ENCODE measurements around the gene ABCA8. TPM values are rescaled to one million over a fixed set of nuclear protein-coding genes. Genes with fewer than 3 reads are reported as not detected.
"Not testable (repeated sequence)": the region's sequence is repeated elsewhere in the genome, so short reads cannot be mapped to it uniquely, and the experiment has no call there.

The ABCA8 gene, protein sequence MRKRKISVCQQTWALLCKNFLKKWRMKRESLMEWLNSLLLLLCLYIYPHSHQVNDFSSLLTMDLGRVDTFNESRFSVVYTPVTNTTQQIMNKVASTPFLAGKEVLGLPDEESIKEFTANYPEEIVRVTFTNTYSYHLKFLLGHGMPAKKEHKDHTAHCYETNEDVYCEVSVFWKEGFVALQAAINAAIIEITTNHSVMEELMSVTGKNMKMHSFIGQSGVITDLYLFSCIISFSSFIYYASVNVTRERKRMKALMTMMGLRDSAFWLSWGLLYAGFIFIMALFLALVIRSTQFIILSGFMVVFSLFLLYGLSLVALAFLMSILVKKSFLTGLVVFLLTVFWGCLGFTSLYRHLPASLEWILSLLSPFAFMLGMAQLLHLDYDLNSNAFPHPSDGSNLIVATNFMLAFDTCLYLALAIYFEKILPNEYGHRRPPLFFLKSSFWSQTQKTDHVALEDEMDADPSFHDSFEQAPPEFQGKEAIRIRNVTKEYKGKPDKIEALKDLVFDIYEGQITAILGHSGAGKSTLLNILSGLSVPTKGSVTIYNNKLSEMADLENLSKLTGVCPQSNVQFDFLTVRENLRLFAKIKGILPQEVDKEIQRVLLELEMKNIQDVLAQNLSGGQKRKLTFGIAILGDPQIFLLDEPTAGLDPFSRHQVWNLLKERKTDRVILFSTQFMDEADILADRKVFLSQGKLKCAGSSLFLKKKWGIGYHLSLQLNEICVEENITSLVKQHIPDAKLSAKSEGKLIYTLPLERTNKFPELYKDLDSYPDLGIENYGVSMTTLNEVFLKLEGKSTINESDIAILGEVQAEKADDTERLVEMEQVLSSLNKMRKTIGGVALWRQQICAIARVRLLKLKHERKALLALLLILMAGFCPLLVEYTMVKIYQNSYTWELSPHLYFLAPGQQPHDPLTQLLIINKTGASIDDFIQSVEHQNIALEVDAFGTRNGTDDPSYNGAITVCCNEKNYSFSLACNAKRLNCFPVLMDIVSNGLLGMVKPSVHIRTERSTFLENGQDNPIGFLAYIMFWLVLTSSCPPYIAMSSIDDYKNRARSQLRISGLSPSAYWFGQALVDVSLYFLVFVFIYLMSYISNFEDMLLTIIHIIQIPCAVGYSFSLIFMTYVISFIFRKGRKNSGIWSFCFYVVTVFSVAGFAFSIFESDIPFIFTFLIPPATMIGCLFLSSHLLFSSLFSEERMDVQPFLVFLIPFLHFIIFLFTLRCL (N-terminal part only)
- not detected for polyA plus RNA-seq (2013)

DNA sequence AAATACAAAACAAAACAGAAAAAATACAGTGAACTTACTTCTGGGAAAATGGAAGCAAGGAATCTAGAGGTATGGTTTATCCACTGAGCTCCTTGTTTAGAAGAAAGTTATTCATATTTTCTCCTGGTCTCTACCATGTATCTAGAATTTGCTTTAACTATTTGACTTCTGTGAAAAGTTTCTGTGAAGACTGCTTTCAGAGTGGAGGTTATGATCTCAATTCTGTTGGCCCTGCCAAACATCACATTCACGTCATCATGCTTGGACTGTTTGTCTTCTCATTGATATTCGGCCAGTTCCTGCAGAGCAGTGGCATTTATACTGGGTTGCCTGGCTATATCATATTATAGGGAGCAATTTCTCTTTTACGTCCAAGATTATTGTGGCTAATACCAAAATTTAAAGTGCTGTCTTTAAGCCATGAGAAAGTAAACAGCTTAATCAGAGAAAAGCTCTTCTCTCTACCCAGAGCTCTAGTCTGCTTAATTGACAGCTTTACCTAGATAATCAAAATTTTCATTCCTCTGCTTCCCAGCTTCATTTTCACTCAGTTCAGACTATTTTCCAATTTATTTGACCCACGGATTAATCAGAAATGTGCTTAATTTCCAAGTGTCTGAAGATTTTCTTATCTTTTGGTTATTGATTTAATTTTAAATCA, at the start of gene ABCA8:
Gene ABCA8, minus strand, starts transcription at position 212 of the 661 bp plus-strand sequence. CDS start 13,358 bp downstream, outside the sequence.
- no peak for DNase-seq
- Histone ChIP-seq H3K9me3 (ENCODE audit: control extremely low read depth in 1 of 5, control insufficient read depth in 4 of 5, insufficient read depth in 2 of 5, low read depth in 1 of 5, low read length in 4 of 5) (no peaks in the 10 kb centered on the region), H3K27ac (ENCODE audit: insufficient read depth in 1 of 2, low read depth in 1 of 2, low read length in 2 of 2, poor library complexity in 1 of 2, severe bottlenecking in 2 of 2) (peak within 1 kb of the TSS in 1 of 2 experiments; percentile 53), H3K27me3 (replicated peaks in 2 of 5; ENCODE audit: control insufficient read depth in 4 of 5, insufficient read depth in 5 of 5, low read length in 4 of 5) (no peaks in the 10 kb centered on the region), H3K4me3 (ENCODE audit: control insufficient read depth in 1 of 7, extremely low read depth in 1 of 7, insufficient read depth in 4 of 7, low read depth in 2 of 7, low read length in 6 of 7) (no peak within 1 kb of the TSS), H3K36me3 (ENCODE audit: control insufficient read depth in 4 of 4, insufficient read depth in 4 of 4, low read length in 3 of 4) (no peaks in the 10 kb centered on the region), H3K4me1 (ENCODE audit: control extremely low read depth in 1 of 4, control insufficient read depth in 4 of 4, insufficient read depth in 4 of 4, low read length in 3 of 4) (no peaks in the 10 kb centered on the region)
- ChIA-PET CTCF (no interaction called here), POLR2A (no interaction called here)
- WGBS (ENCODE audit: insufficient coverage): 90% methylated on average over 2 of the region's 4 CpGs

DNA sequence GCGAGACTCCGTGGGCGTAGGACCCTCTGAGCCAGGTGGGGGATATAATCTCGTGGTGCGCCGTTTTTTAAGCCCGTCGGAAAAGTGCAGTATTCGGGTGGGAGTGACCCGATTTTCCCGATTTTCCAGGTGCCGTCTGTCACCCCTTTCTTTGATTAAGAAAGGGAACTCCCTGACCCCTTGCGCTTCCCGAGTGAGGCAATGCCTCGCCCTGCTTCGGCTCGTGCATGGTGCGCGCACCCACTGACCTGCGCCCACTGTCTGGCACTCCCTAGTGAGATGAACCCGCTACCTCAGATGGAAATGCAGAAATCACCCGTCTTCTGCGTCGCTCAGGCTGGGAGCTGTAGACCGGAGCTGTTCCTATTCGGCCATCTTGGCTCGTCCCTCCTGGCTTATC, 49.6 kb upstream of the ABCA8 start:
- H3K27ac ChIP-seq (ENCODE audit: insufficient read depth in 1 of 2, low read depth in 1 of 2, low read length in 2 of 2, poor library complexity in 1 of 2, severe bottlenecking in 2 of 2); POLR2A ChIA-PET; H3K4me1 ChIP-seq (ENCODE audit: control extremely low read depth in 1 of 4, control insufficient read depth in 4 of 4, insufficient read depth in 4 of 4, low read length in 3 of 4); H3K9me3 ChIP-seq (ENCODE audit: control extremely low read depth in 1 of 5, control insufficient read depth in 4 of 5, insufficient read depth in 2 of 5, low read depth in 1 of 5, low read length in 4 of 5); H3K36me3 ChIP-seq (ENCODE audit: control insufficient read depth in 4 of 4, insufficient read depth in 4 of 4, low read length in 3 of 4); DNase-seq; H3K4me3 ChIP-seq (ENCODE audit: control insufficient read depth in 1 of 7, extremely low read depth in 1 of 7, insufficient read depth in 4 of 7, low read depth in 2 of 7, low read length in 6 of 7); H3K27me3 ChIP-seq (replicated peaks in 2 of 5; ENCODE audit: control insufficient read depth in 4 of 5, insufficient read depth in 5 of 5, low read length in 4 of 5); CTCF ChIA-PET: not testable (repeated sequence)
- 97% methylated on average over 10 of the region's 27 CpGs for WGBS (ENCODE audit: insufficient coverage)

DNA sequence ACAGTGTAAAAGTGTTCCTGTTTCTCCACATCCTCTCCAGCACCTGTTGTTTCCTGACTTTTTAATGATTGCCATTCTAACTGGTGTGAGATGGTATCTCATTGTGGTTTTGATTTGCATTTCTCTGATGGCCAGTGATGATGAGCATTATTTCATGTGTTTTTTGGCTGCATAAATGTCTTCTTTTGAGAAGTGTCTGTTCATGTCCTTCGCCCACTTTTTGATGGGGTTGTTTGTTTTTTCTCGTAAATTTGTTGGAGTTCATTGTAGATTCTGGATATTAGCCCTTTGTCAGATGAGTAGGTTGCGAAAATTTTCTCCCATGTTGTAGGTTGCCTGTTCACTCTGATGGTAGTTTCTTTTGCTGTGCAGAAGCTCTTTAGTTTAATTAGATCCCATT, 44.6 kb upstream of the ABCA8 start:
- CTCF ChIA-PET: not testable (repeated sequence)

DNA sequence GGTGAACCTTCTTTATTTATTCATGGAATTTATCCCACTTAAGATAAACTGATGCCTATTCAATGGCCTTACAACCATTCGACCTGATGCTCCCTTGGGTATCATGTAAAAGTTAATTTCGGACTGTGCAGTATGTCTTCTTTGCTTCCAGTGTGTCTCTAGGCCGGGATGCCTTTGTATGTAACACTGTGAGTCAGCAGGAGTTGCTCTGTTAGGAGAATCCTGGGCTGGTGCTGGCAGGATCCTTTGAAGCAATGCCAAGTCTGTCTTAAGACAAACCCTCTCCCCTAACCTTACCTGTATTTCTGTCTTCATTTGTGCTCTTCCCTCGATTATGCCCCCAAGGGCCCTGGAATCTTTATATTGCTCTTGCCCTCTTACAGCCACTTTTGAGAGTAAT, 37.9 kb upstream of the ABCA8 start:
- no peaks in the 10 kb centered on the region for H3K9me3 ChIP-seq (ENCODE audit: control extremely low read depth in 1 of 5, control insufficient read depth in 4 of 5, insufficient read depth in 2 of 5, low read depth in 1 of 5, low read length in 4 of 5)
- CTCF ChIA-PET: no interaction called here
- POLR2A ChIA-PET: no interaction called here
- 100% methylated on average over 3 of the region's 4 CpGs for WGBS (ENCODE audit: insufficient coverage)
- DNase-seq: no peak
- no peak overlapping the region for H3K4me3 ChIP-seq (ENCODE audit: control insufficient read depth in 1 of 7, extremely low read depth in 1 of 7, insufficient read depth in 4 of 7, low read depth in 2 of 7, low read length in 6 of 7)
- peaks cover 0 to 3% (median 0%) of the 10 kb centered on the region in 4 experiments for H3K4me1 ChIP-seq (ENCODE audit: control extremely low read depth in 1 of 4, control insufficient read depth in 4 of 4, insufficient read depth in 4 of 4, low read length in 3 of 4)
- no peaks in the 10 kb centered on the region for H3K27me3 ChIP-seq (replicated peaks in 2 of 5; ENCODE audit: control insufficient read depth in 4 of 5, insufficient read depth in 5 of 5, low read length in 4 of 5)
- no peak overlapping the region for H3K27ac ChIP-seq (ENCODE audit: insufficient read depth in 1 of 2, low read depth in 1 of 2, low read length in 2 of 2, poor library complexity in 1 of 2, severe bottlenecking in 2 of 2)
- no peaks in the 10 kb centered on the region for H3K36me3 ChIP-seq (ENCODE audit: control insufficient read depth in 4 of 4, insufficient read depth in 4 of 4, low read length in 3 of 4)

More for the DNA sequence above, 44.6 kb upstream of the ABCA8 start:
- H3K4me3 ChIP-seq (ENCODE audit: control insufficient read depth in 1 of 7, extremely low read depth in 1 of 7, insufficient read depth in 4 of 7, low read depth in 2 of 7, low read length in 6 of 7); DNase-seq; H3K36me3 ChIP-seq (ENCODE audit: control insufficient read depth in 4 of 4, insufficient read depth in 4 of 4, low read length in 3 of 4); H3K27ac ChIP-seq (ENCODE audit: insufficient read depth in 1 of 2, low read depth in 1 of 2, low read length in 2 of 2, poor library complexity in 1 of 2, severe bottlenecking in 2 of 2); H3K27me3 ChIP-seq (replicated peaks in 2 of 5; ENCODE audit: control insufficient read depth in 4 of 5, insufficient read depth in 5 of 5, low read length in 4 of 5); H3K9me3 ChIP-seq (ENCODE audit: control extremely low read depth in 1 of 5, control insufficient read depth in 4 of 5, insufficient read depth in 2 of 5, low read depth in 1 of 5, low read length in 4 of 5); H3K4me1 ChIP-seq (ENCODE audit: control extremely low read depth in 1 of 4, control insufficient read depth in 4 of 4, insufficient read depth in 4 of 4, low read length in 3 of 4); POLR2A ChIA-PET: not testable (repeated sequence)
- no CpG with 5 or more reads among the region's 3 CpGs for WGBS (ENCODE audit: insufficient coverage)

DNA sequence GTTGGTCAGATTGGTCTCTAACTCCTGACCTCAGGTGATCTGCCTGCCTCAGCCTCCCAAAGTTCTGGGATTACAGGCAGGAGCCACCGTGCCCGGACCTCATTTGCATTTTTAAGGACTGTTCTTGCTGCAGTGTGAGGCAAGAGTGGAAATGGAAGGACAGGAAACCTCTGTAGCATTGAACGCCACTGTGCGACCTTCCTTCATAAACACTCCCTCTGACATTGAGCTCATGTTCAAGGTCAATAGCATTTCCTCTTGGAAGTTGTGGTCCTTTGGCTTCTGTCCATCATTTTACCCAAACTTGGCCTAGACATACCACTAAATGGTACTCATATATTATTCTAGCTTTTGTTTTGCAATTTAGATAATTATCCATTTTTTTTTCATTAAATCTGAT, 32.8 kb upstream of the ABCA8 start:
- no peaks in the 10 kb centered on the region for H3K4me1 ChIP-seq (ENCODE audit: control extremely low read depth in 1 of 4, control insufficient read depth in 4 of 4, insufficient read depth in 4 of 4, low read length in 3 of 4)
- H3K4me3 ChIP-seq (ENCODE audit: control insufficient read depth in 1 of 7, extremely low read depth in 1 of 7, insufficient read depth in 4 of 7, low read depth in 2 of 7, low read length in 6 of 7): no peak overlapping the region
- 100% methylated on average over 4 of the region's 4 CpGs for WGBS (ENCODE audit: insufficient coverage)
- H3K27ac ChIP-seq (ENCODE audit: insufficient read depth in 1 of 2, low read depth in 1 of 2, low read length in 2 of 2, poor library complexity in 1 of 2, severe bottlenecking in 2 of 2): no peak overlapping the region
- no peaks in the 10 kb centered on the region for H3K27me3 ChIP-seq (replicated peaks in 2 of 5; ENCODE audit: control insufficient read depth in 4 of 5, insufficient read depth in 5 of 5, low read length in 4 of 5)
- no peaks in the 10 kb centered on the region for H3K9me3 ChIP-seq (ENCODE audit: control extremely low read depth in 1 of 5, control insufficient read depth in 4 of 5, insufficient read depth in 2 of 5, low read depth in 1 of 5, low read length in 4 of 5)
- H3K36me3 ChIP-seq (ENCODE audit: control insufficient read depth in 4 of 4, insufficient read depth in 4 of 4, low read length in 3 of 4): no peaks in the 10 kb centered on the region
- ChIA-PET POLR2A (no interaction called here), CTCF (no interaction called here)
- DNase-seq: no peak

DNA sequence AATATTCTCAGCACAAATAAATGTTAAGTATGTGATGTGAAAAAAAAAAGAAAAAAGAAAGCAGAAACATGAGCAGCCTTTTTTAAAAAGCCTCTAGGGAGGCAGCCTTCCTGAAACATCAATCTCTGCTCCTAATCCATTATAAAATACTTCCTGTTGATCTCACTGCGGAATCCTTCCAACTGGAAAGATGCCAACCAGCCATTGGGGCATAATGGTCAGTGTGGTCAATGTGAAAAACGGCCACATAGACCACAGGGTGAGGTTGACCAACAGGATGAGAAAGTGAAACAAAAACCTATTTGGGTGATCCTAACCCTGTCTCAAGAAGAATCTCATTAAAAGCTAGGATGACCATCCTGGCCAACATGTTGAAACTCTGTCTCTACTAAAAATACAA, 26.1 kb upstream of the ABCA8 start:
- Histone ChIP-seq H3K27me3 (replicated peaks in 2 of 5; ENCODE audit: control insufficient read depth in 4 of 5, insufficient read depth in 5 of 5, low read length in 4 of 5) (no peaks in the 10 kb centered on the region), H3K9me3 (ENCODE audit: control extremely low read depth in 1 of 5, control insufficient read depth in 4 of 5, insufficient read depth in 2 of 5, low read depth in 1 of 5, low read length in 4 of 5) (no peaks in the 10 kb centered on the region), H3K36me3 (ENCODE audit: control insufficient read depth in 4 of 4, insufficient read depth in 4 of 4, low read length in 3 of 4) (no peaks in the 10 kb centered on the region), H3K4me1 (ENCODE audit: control extremely low read depth in 1 of 4, control insufficient read depth in 4 of 4, insufficient read depth in 4 of 4, low read length in 3 of 4) (no peaks in the 10 kb centered on the region), H3K4me3 (ENCODE audit: control insufficient read depth in 1 of 7, extremely low read depth in 1 of 7, insufficient read depth in 4 of 7, low read depth in 2 of 7, low read length in 6 of 7) (peak overlapping the region in 1 of 7 experiments; percentile 43), H3K27ac (ENCODE audit: insufficient read depth in 1 of 2, low read depth in 1 of 2, low read length in 2 of 2, poor library complexity in 1 of 2, severe bottlenecking in 2 of 2) (no peak overlapping the region)
- WGBS (ENCODE audit: insufficient coverage): 8% methylated on average over 2 of the region's 2 CpGs
- POLR2A ChIA-PET: no interaction called here
- CTCF ChIA-PET: no interaction called here
- peak in 1 of 3 donors; percentile 16 for DNase-seq
